ENCODE results near the gene ARHGEF1. TPM values are rescaled to one million over a fixed set of nuclear protein-coding genes. Genes with fewer than 3 reads are reported as not detected.

The ARHGEF1 gene
- total and polyA plus RNA-seq, 7 donors, result 15.8 to 28.0 (median 20.7) TPM

GRCh38 chr19:41898235-41898634, 15.3 kb downstream of the ARHGEF1 start:
- 91 to 94% (median 92%) methylated on average over 15 of the region's 15 CpGs for WGBS, 3 donors
- no peaks in the 10 kb centered on the region for H3K4me1 ChIP-seq
- intact Hi-C loops (cut with DNase I), result no loop called here
- no peaks in the 10 kb centered on the region for H3K27me3 ChIP-seq (ENCODE audit: insufficient read depth in 3 of 3, low read length in 2 of 3)
- ATAC-seq, result no peak
- no peaks in the 10 kb centered on the region for H3K9me3 ChIP-seq
- DNase-seq, result no peak
- H3K4me3 ChIP-seq, result no peak overlapping the region
- no peak overlapping the region for H3K27ac ChIP-seq
- no peak for TF ChIP-seq CTCF (IDR thresholded peaks at IDR 0.05)
- H3K36me3 ChIP-seq (ENCODE audit: insufficient read depth in 1 of 2, low read depth in 1 of 2), result peaks cover 9 to 75% of the 10 kb centered on the region in 2 donors

GRCh38 chr19:41901707-41902360, 18.9 kb downstream of the ARHGEF1 start:
- Histone ChIP-seq H3K4me1 (no peaks in the 10 kb centered on the region), H3K36me3 (ENCODE audit: insufficient read depth in 1 of 2, low read depth in 1 of 2) (peaks cover 7 to 90% of the 10 kb centered on the region in 2 donors), H3K9me3 (no peaks in the 10 kb centered on the region), H3K27ac (no peak overlapping the region), H3K4me3 (no peak overlapping the region), H3K27me3 (ENCODE audit: insufficient read depth in 3 of 3, low read length in 2 of 3) (no peaks in the 10 kb centered on the region)
- DNase-seq (no peak), ATAC-seq (no peak)
- TF ChIP-seq CTCF (IDR thresholded peaks at IDR 0.05), result no peak
- 93 to 95% (median 94%) methylated on average over 20 to 21 of the region's 21 CpGs for WGBS, 3 donors
- intact Hi-C loops (cut with DNase I), result no loop called here

GRCh38 chr19:41902594-41902993, 19.6 kb downstream of the ARHGEF1 start:
- no peak overlapping the region for H3K27ac ChIP-seq
- H3K27me3 ChIP-seq (ENCODE audit: insufficient read depth in 3 of 3, low read length in 2 of 3), result no peaks in the 10 kb centered on the region
- 93 to 96% (median 95%) methylated on average over 17 of the region's 17 CpGs for WGBS, 3 donors
- ATAC-seq (no peak), DNase-seq (no peak)
- no peak for TF ChIP-seq CTCF (IDR thresholded peaks at IDR 0.05)
- no peak overlapping the region for H3K4me3 ChIP-seq
- H3K4me1 ChIP-seq, result no peaks in the 10 kb centered on the region
- intact Hi-C loops (cut with DNase I), result no loop called here
- peaks cover 7 to 96% of the 10 kb centered on the region in 2 donors for H3K36me3 ChIP-seq (ENCODE audit: insufficient read depth in 1 of 2, low read depth in 1 of 2)
- no peaks in the 10 kb centered on the region for H3K9me3 ChIP-seq

DNA sequence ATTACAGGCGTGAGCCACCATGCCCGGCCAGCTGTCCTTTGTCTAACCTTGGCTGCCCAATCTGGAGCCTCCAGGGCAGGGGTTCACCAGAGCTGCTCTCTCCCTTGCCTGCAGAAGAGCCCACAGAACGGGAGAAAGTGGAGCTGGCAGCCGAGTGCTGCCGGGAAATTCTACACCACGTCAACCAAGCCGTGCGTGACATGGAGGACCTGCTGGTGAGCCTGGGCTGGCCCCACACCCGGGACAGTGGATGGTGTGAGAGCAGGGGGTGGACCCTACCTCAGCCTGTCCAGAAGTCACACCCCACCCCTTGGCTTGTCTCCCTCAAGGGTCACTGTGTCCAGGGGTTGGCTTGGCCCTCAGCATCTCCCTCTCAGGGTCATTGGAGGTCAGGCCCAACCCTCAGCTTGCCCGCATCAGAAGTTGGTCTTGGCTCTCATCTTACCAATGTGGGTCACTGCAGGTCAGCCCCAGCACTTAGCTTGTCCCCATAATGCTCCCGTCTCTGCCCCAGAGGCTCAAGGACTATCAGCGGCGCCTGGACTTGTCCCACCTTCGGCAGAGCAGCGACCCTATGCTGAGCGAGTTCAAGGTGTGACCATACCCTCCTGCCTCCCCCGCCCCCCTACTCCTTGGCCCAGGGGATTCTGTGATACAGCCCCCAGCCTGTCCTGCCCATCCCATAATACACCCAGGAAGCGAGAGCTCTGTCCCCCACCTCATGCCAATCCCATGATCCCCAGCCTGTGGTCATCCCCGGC, 20.4 kb downstream of the ARHGEF1 start:
- no peak for DNase-seq
- TF ChIP-seq CTCF (IDR thresholded peaks at IDR 0.05), result no peak
- Histone ChIP-seq H3K4me3 (no peak overlapping the region), H3K27ac (no peak overlapping the region), H3K27me3 (ENCODE audit: insufficient read depth in 3 of 3, low read length in 2 of 3) (no peaks in the 10 kb centered on the region), H3K4me1 (no peaks in the 10 kb centered on the region), H3K36me3 (ENCODE audit: insufficient read depth in 1 of 2, low read depth in 1 of 2) (peaks cover 5 to 89% of the 10 kb centered on the region in 2 donors), H3K9me3 (no peaks in the 10 kb centered on the region)
- intact Hi-C loops (cut with DNase I), result no loop called here
- ATAC-seq, result no peak
- 74 to 80% (median 79%) methylated on average over 19 of the region's 19 CpGs for WGBS, 3 donors
